ENCODE measurements around the gene FKBP8.

FKBP8 gene

GRCh38 chr19:18537431-18537830, 5.9 kb downstream of the FKBP8 start:
- ATAC-seq, result no peak
- TF ChIP-seq ARNTL (CRISPR knock-in tag; IDR thresholded peaks at IDR 0.05; ENCODE audit: borderline replicate concordance, low read depth) (no peak), ZFP3 (CRISPR knock-in tag; IDR thresholded peaks at IDR 0.05) (no peak), ESRRG (CRISPR knock-in tag; IDR thresholded peaks at IDR 0.05) (no peak), BACH2 (CRISPR knock-in tag; IDR thresholded peaks at IDR 0.05; ENCODE audit: borderline replicate concordance) (no peak), ZFP30 (CRISPR knock-in tag; IDR thresholded peaks at IDR 0.05) (no peak), TOX (CRISPR knock-in tag; IDR thresholded peaks at IDR 0.05; ENCODE audit: borderline replicate concordance) (no peak), OSR1 (CRISPR knock-in tag; IDR thresholded peaks at IDR 0.05) (no peak), ZNF70 (CRISPR knock-in tag; IDR thresholded peaks at IDR 0.05) (no peak), ISL1 (CRISPR knock-in tag; IDR thresholded peaks at IDR 0.05) (no peak), GLIS3 (CRISPR knock-in tag; IDR thresholded peaks at IDR 0.05) (no peak), CSDC2 (CRISPR knock-in tag; IDR thresholded peaks at IDR 0.05) (no peak), ZC3H10 (CRISPR knock-in tag; IDR thresholded peaks at IDR 0.05) (no peak), PPARA (CRISPR knock-in tag; IDR thresholded peaks at IDR 0.05; ENCODE audit: borderline replicate concordance) (no peak), CSRNP3 (CRISPR knock-in tag; IDR thresholded peaks at IDR 0.05) (no peak), RARB (CRISPR knock-in tag; IDR thresholded peaks at IDR 0.05) (no peak), ZNF8 (CRISPR knock-in tag; IDR thresholded peaks at IDR 0.05) (no peak), PATZ1 (CRISPR knock-in tag; IDR thresholded peaks at IDR 0.05; ENCODE audit: borderline replicate concordance) (no peak)
- TF ChIP-seq, protein P1, sequence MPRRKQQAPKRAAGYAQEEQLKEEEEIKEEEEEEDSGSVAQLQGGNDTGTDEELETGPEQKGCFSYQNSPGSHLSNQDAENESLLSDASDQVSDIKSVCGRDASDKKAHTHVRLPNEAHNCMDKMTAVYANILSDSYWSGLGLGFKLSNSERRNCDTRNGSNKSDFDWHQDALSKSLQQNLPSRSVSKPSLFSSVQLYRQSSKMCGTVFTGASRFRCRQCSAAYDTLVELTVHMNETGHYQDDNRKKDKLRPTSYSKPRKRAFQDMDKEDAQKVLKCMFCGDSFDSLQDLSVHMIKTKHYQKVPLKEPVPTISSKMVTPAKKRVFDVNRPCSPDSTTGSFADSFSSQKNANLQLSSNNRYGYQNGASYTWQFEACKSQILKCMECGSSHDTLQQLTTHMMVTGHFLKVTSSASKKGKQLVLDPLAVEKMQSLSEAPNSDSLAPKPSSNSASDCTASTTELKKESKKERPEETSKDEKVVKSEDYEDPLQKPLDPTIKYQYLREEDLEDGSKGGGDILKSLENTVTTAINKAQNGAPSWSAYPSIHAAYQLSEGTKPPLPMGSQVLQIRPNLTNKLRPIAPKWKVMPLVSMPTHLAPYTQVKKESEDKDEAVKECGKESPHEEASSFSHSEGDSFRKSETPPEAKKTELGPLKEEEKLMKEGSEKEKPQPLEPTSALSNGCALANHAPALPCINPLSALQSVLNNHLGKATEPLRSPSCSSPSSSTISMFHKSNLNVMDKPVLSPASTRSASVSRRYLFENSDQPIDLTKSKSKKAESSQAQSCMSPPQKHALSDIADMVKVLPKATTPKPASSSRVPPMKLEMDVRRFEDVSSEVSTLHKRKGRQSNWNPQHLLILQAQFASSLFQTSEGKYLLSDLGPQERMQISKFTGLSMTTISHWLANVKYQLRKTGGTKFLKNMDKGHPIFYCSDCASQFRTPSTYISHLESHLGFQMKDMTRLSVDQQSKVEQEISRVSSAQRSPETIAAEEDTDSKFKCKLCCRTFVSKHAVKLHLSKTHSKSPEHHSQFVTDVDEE (CRISPR knock-in tag; IDR thresholded peaks at IDR 0.05), result no peak

GRCh38 chr19:18536475-18536874, 6.9 kb downstream of the FKBP8 start:
- no peak for ATAC-seq
- TF ChIP-seq RARB (CRISPR knock-in tag; IDR thresholded peaks at IDR 0.05) (no peak), ZNF70 (CRISPR knock-in tag; IDR thresholded peaks at IDR 0.05) (no peak), ZNF8 (CRISPR knock-in tag; IDR thresholded peaks at IDR 0.05) (no peak), CREB5 (CRISPR knock-in tag; IDR thresholded peaks at IDR 0.05; ENCODE audit: low read depth) (no peak), ZFP3 (CRISPR knock-in tag; IDR thresholded peaks at IDR 0.05) (no peak), POU6F1 (CRISPR knock-in tag; IDR thresholded peaks at IDR 0.05; ENCODE audit: borderline replicate concordance, low read depth) (no peak)

GRCh38 chr19:18533058-18533457, 10.3 kb downstream of the FKBP8 start:
- no peak for TF ChIP-seq OSR1 (CRISPR knock-in tag; IDR thresholded peaks at IDR 0.05)
- no peak for TF ChIP-seq SNAI2 (CRISPR knock-in tag; IDR thresholded peaks at IDR 0.05)
- TF ChIP-seq ZNF565 (CRISPR knock-in tag; conservative IDR thresholded peaks at IDR 0.05; ENCODE audit: low read depth), result no peak
- TF ChIP-seq ZC3H10 (CRISPR knock-in tag; IDR thresholded peaks at IDR 0.05), result no peak
- no peak for ATAC-seq
